GM19099 (cell line): ENCODE measurements around the gene TMEM202.

Experiments
- POLR2A ChIP-seq: IDR thresholded peaks from 3 replicates; pipeline ENCODE4 v1.6.1; 2011; ENCODE audit warnings: low read depth; ENCODE audit not compliant: insufficient read length; ENCODE audit errors: extremely low read depth

Gene TMEM202

GRCh38 chr15:72387741-72388140 is 10.4 kb upstream of the TMEM202 start:
- TF ChIP-seq POLR2A: no peak

GRCh38 chr15:72389231-72389630 is 8.9 kb upstream of the TMEM202 start:
- no peak for TF ChIP-seq POLR2A

- no peak for TF ChIP-seq POLR2A
These were observed 543 bp downstream of the TMEM202 start for GRCh38 chr15:72398648-72399047.

- TF ChIP-seq POLR2A: no peak
These were observed 4.6 kb downstream of the TMEM202 start for GRCh38 chr15:72402726-72403125.

DNA sequence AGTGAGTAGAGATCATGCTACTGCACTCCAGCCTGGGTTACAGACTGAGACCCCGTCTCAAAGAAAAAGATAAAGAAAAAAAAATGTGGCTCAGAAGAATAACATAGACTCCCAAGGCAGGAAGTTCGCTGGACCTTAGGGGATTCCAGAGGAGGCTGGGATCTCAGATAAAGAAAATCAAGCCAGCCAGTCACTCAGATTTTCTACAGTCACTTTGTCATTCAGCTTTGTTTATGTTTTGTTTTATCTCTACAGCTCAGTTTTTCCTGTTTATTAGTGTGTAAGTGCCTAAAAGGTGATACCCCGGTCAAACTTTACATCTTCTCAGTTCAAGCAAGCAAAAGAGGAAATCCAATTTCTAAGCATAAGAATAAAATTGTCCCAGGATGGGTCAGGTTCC is 6.3 kb downstream of the TMEM202 start:
- TF ChIP-seq POLR2A: no peak

GRCh38 chr15:72404841-72405240 is 6.7 kb downstream of the TMEM202 start:
- TF ChIP-seq POLR2A: no peak

- TF ChIP-seq POLR2A: no peak
These were observed 8.8 kb downstream of the TMEM202 start for GRCh38 chr15:72406936-72407335.

- no peak for TF ChIP-seq POLR2A
These were observed 13.0 kb downstream of the TMEM202 start for GRCh38 chr15:72411111-72411510.

- TF ChIP-seq POLR2A: no peak
These were observed 13.4 kb downstream of the TMEM202 start for GRCh38 chr15:72411544-72411943.

GRCh38 chr15:72415304-72415703 is 17.2 kb downstream of the TMEM202 start:
- TF ChIP-seq POLR2A: no peak

- TF ChIP-seq POLR2A: no peak
These were observed 22.5 kb downstream of the TMEM202 start for GRCh38 chr15:72420576-72420975.

DNA sequence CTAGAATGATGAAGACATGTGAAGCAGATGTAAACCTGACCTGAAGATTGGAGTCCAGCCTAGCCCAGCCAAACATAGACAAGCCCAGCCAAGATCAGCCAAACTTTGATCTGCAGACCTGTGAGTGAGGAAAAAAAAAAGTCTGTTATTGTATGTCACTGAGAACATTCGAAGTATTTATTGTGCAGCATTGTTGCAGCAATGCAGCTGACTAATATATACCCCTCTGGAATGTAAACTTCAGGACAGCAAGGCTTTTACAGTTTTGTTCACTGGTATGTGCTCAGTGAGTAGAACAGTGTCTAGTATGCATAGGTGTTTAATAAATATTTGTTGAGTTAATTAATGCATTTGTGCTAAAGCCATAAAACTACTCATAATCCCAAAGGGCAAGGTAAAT is 23.4 kb downstream of the TMEM202 start:
- TF ChIP-seq POLR2A: no peak

GRCh38 chr15:72423256-72423655 is 25.2 kb downstream of the TMEM202 start:
- TF ChIP-seq POLR2A: no peak

- no peak for TF ChIP-seq POLR2A
These were observed 28.6 kb downstream of the TMEM202 start for GRCh38 chr15:72426753-72427152.

DNA sequence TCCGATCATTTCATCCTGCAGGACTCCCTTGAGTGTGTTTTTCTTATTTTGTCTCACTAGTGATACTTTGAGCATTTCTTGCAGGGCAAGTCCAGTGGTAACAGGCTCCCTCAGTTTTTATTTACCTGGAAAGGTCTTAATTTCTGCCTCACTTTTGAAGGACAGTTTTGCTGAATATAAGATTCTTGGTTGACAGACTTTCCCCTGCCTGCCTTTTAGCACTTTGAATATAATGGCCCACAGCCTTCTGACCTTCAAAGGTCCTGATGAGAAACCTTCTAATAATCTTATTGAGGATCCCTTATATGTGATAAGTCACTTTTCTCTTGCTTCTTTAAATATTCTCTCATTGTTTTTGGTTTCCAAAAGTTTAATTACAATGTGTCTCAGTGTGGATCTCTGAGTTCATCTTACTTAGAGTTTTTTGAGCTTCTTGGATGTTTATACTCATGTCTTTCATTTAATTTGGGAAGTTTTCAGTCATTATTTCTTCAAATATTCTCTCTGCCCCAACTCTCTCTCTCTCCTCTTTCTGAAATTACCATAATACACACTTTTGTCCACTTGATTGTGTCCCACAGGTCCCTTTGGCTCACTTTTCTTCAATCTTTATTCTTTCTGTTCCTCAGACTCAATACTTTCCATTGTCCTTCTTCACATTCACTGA is 39.7 kb downstream of the TMEM202 start:
- TF ChIP-seq POLR2A: no peak

DNA sequence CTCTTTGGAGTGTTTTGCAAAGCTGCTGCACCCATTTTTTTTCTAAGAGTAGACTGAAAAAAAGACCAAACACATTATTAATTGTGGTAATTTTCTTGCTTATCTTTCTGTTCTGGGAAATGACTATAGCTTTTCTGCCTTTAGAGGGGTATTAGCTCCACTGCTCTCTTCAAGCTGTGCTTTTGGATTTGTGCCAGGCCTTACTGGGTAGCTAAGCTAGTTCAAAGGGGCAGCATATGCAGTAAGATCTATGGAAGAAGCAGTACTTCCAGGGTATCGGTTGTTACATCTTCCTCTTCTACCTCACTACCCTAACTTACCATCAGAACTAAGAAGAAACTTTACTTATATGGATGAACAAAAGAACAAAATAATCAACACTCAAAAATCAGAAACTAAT is 47.3 kb downstream of the TMEM202 start:
- TF ChIP-seq POLR2A: no peak

DNA sequence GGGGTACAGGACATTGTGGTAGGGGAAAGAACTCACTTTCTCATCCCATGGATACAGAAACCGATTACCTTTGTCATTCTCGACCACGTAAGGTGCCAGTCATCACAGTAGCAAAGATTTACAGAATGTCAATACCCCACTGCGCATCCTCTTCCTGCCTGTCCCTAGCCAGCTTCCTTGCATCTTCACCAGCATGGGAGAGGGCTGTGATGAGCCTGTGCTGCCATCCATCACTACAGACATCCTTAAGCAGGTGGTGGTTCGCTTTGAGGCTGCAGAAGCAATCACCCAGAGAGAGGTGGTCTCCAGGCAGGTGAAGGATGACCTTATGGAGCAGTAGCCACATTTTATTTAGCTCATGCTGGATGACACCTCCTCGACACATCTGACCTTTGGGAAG is 52.7 kb downstream of the TMEM202 start:
- no peak for TF ChIP-seq POLR2A
